Hepatocyte (in vitro differentiated cells): ENCODE data around the gene MLH3.

Experiments
- EZH2 ChIP-seq: fragments of 200-600 bp; sonication (generic); IDR thresholded peaks from 2 replicates; pipeline ENCODE4 v1.6.1; 2016; ENCODE audit warnings: antibody characterized with exemption, mild to moderate bottlenecking, borderline replicate concordance
- EZH2phosphoT487 ChIP-seq: fragments of 200-600 bp; sonication (generic); IDR thresholded peaks from one replicate; pipeline ENCODE4 v1.6.1; 2018; ENCODE audit warnings: antibody characterized with exemption, mild to moderate bottlenecking, low read depth, moderate library complexity; ENCODE audit not compliant: unreplicated experiment, severe bottlenecking
- TF ChIP-seq, protein P1 (sequence below): fragments of 200-600 bp; sonication (generic); IDR thresholded peaks from 2 replicates; pipeline ENCODE4 v1.5.1; 2016; ENCODE audit warnings: antibody characterized with exemption, mild to moderate bottlenecking; ENCODE audit not compliant: poor library complexity

DNA sequence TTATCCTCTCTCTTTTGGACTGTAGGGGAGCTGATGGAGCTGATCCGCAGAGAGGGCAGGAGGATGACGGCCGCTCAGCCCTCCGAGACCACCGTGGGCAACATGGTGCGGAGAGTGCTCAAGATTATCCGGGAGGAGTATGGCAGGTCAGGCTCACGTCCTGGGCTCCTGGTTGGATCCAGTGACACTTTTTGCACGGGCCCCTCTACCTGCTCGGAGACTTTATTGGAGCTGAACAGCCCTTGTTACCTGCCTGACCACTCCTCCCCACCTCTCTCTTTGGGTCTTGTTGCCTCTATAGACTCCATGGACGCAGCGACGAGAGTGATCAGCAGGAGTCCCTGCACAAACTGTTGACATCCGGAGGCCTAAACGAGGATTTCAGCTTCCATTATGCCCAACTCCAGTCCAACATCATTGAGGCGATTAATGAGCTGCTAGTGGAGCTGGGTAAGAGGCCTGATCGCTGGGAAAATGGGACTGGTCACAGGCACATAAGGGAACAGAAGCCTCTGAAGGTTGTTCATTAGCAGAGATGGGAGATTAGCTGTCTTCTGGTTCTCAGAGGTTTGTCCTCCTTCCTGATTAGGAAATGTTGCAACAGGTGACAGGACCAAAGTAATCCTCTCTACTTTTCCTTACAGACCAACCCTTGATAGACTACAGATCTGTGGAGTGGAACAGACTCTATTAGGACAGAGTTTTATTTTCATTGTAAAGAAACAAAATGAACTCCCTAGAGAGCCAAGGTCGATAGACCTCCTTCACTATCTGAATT, 47.8 kb downstream of the MLH3 start:
- TF ChIP-seq, protein P1, sequence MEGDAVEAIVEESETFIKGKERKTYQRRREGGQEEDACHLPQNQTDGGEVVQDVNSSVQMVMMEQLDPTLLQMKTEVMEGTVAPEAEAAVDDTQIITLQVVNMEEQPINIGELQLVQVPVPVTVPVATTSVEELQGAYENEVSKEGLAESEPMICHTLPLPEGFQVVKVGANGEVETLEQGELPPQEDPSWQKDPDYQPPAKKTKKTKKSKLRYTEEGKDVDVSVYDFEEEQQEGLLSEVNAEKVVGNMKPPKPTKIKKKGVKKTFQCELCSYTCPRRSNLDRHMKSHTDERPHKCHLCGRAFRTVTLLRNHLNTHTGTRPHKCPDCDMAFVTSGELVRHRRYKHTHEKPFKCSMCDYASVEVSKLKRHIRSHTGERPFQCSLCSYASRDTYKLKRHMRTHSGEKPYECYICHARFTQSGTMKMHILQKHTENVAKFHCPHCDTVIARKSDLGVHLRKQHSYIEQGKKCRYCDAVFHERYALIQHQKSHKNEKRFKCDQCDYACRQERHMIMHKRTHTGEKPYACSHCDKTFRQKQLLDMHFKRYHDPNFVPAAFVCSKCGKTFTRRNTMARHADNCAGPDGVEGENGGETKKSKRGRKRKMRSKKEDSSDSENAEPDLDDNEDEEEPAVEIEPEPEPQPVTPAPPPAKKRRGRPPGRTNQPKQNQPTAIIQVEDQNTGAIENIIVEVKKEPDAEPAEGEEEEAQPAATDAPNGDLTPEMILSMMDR = no peak
- TF ChIP-seq EZH2 = no peak
- TF ChIP-seq EZH2phosphoT487 = no peak
